ENCODE results near the gene TTC28. TPM values are rescaled to one million over a fixed set of nuclear protein-coding genes. Genes with fewer than 3 reads are reported as not detected.

TTC28 gene
- total and polyA plus RNA-seq, 2 donors (not counting 3 experiments of a cell fraction or from before 2014, with no cell fraction given): 16.5 to 51.1 TPM

- DNase-seq (ENCODE audit: low read depth, low spot score) (peak; percentile 64), FAIRE-seq (peak; percentile 82)
- H3K9ac ChIP-seq (replicated peaks; ENCODE audit: extremely low read depth, insufficient read depth, low read length): no peak overlapping the region
- TF ChIP-seq POLR2A (IDR thresholded peaks at IDR 0.05; ENCODE audit: low read depth, low read length) (no peak), POLR2AphosphoS5 (IDR thresholded peaks at IDR 0.05; ENCODE audit: insufficient read depth, low read depth, low read length) (peak; percentile 38), MAX (IDR thresholded peaks at IDR 0.05; ENCODE audit: insufficient read depth, insufficient read length) (no peak), FOS (IDR thresholded peaks at IDR 0.05; ENCODE audit: borderline replicate concordance, insufficient read depth, low read length) (peak; percentile 43), EZH2 (IDR thresholded peaks at IDR 0.05; ENCODE audit: borderline replicate concordance, low read depth, low read length, severe bottlenecking) (no peak), JUN (IDR thresholded peaks at IDR 0.05; ENCODE audit: borderline replicate concordance, insufficient read depth, insufficient read length, low read depth) (peak; percentile 24), MYC (IDR thresholded peaks at IDR 0.05; ENCODE audit: low read depth, low read length) (no peak), GATA2 (IDR thresholded peaks at IDR 0.05; ENCODE audit: insufficient read depth, insufficient read length, low read depth, low read length) (peak; percentile 45), CTCF (IDR thresholded peaks at IDR 0.05; ENCODE audit: extremely low read depth in 1 of 2, insufficient read depth in 1 of 2, low read depth in 1 of 2, low read length in 2 of 2) (no peak)
- H3K4me1 ChIP-seq (ENCODE audit: control insufficient read depth, extremely low read depth, insufficient read depth, low read length): peaks cover 10% of the 10 kb centered on the region
- H2AFZ ChIP-seq (ENCODE audit: low read depth, low read length): no peak overlapping the region
- intact Hi-C loops (cut with micrococcal nuclease): no loop called here
- H3K4me3 ChIP-seq (replicated peaks in 1 of 3; ENCODE audit: insufficient read depth in 1 of 3, low read depth in 1 of 3, low read length in 3 of 3): no peak overlapping the region
- no peaks in the 10 kb centered on the region for H3K36me3 ChIP-seq (ENCODE audit: control insufficient read depth in 2 of 2, extremely low read depth in 1 of 2, insufficient read depth in 2 of 2, low read length in 2 of 2)
- no peaks in the 10 kb centered on the region for H3K9me1 ChIP-seq (replicated peaks; ENCODE audit: control insufficient read depth, extremely low read depth, insufficient read depth, low read length)
- ChIA-PET CTCF (interaction anchor here (0.8 to 1.2 kb wide), 4 partner anchors 8 to 88 kb away, joined by 3 to 6 read pairs (median 4); no protein-coding TSS in a partner anchor), POLR2A (no interaction called here)
- no peaks in the 10 kb centered on the region for H3K27me3 ChIP-seq (ENCODE audit: control insufficient read depth in 2 of 2, insufficient read depth in 2 of 2, low read length in 2 of 2)
- H3K79me2 ChIP-seq (ENCODE audit: control insufficient read depth, insufficient read depth, low read length): no peaks in the 10 kb centered on the region
- no peak overlapping the region for H3K27ac ChIP-seq (ENCODE audit: insufficient read depth, low read depth, low read length)
- dilution Hi-C loops (cut with MboI; ENCODE audit: extremely low pct_ligation_motif_present, low sequenced_read_pairs): no loop called here
- H3K4me2 ChIP-seq (ENCODE audit: insufficient read depth, low read length): peak overlapping the region; percentile 36
- peaks cover 9% of the 10 kb centered on the region for H4K20me1 ChIP-seq (replicated peaks; ENCODE audit: control insufficient read depth, extremely low read depth, insufficient read depth, low read length)
- no peaks in the 10 kb centered on the region for H3K9me3 ChIP-seq (replicated peaks; ENCODE audit: control insufficient read depth, insufficient read depth, low read length)
- BruUV-seq (replicated peaks): no TSS peak
These were observed 338.6 kb downstream of the TTC28 start for GRCh38 chr22:28341001-28341400.

Data from endothelial cell of umbilical vein (primary cell).